Stimulated activated CD8-positive, alpha-beta memory T cell treated with anti-CD3 and anti-CD28 coated beads, Interleukin-15, amount 100 ng/mL, for 24 hours (primary cell): ENCODE data around the gene RSBN1L.
A peak's percentile ranks its signal among the peaks of the same experiment; 100 is the strongest.
"Not testable (repeated sequence)": the region's sequence is repeated elsewhere in the genome, so short reads cannot be mapped to it uniquely, and the experiment has no call there.

Experiments
- DNase-seq: peaks from one replicate; pipeline ENCODE4 v3.0.0-alpha.2; 2020; ENCODE audit warnings: low read depth

Gene RSBN1L

DNA sequence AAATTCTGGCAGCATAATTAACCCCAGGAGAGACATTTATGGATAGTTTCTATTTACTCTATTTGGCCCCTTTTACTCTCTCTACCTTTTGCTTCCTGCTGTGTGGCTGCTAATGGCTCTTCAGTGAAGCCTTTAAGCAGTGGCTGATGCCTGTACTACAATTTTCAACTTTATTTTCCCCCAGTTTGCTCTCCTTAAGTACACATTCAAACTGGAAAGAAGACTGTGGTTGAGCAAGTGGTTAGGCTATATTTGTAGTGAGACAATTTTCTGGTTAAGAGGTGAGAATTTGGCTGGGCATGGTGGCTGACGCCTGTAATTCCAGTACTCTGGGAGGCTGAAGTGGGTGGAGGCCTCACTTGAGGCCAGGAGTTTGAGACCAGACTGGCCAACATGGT is 8.5 kb upstream of the RSBN1L start:
- DNase-seq = no peak

GRCh38 chr7:77690289-77690688 is 6.0 kb upstream of the RSBN1L start:
- DNase-seq = no peak

DNA sequence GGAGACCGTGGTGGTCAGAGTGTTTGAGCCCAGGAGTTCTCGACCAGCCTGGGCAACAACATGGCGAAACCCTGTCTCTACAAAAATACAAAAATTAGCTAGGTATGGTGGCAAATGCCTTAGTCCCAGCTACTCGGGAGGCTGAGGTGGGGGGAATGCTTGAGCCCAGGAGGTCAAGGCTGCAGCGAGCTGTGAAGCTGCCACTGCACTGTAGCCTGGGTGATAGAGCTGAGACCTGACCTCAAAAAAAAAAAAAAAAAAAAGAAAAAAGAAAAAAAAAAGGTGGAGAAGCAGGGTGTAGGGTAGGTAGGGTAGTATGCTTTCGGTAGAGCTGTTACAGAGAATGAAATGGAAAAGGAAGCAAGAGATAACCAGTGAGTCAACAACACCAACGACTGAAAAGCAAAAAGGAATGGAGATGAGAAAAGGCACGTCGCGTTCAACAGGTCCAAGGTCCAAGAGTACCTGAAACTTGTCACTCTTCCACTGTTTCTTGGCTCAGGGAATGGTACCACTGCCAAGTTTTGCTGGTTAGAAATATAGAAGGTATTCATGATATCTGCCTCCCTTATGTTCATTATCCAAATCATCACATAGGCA is 4.3 kb upstream of the RSBN1L start:
- DNase-seq = no peak

- DNase-seq = no peak
These were observed 2.3 kb upstream of the RSBN1L start for GRCh38 chr7:77693830-77694583.

GRCh38 chr7:77696643-77697534 is 630 bp downstream of the RSBN1L start:
- peak; percentile 40 for DNase-seq

GRCh38 chr7:77697535-77697831 is 1.2 kb downstream of the RSBN1L start:
- no peak for DNase-seq

DNA sequence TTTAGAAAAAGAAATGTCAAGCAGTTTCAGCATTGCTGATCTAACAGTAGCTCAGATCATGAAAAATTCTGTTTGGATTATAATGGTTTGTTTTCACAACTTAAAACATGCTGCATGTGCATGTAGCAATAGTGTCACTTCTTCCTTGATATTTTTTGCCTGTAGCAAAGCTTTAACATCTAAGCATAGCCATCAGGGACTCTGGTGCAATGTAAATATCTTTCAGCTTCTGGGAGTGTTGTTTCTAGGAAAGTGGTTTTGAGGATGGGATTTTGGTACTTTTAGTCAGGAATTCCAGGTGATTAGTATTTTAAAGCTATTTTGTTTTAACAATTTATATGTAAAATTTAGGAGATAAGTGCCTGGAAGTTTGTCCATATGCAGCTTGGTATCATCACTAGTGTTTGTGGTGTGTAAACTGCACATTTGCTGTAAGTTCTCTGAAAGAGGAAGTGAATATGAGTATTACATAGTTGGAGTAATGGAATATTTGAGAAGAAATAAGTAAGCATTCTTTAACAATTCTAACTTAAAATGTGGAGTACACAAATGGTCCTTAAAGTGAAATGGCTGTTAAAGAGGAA is 1.9 kb downstream of the RSBN1L start:
- no peak for DNase-seq

DNA sequence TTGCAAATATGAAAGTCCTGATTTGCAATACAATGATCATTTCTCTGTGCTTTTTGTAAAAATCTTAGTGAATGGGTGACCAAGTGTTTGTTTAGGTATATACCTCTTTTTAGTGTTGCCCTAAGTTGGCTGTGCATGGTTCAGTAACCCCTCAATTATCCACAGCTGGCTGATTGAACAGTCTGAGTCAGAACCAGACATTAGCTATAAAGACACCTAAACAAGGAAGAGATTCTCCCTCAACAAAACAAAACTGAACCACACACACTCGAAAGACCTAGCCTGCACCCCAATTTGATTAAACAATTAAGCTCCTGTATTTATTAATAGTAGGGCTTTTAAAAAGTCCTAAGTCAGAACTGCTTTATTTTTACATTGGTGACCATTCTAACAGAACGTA is 2.8 kb downstream of the RSBN1L start:
- DNase-seq = no peak

- no peak for DNase-seq
These were observed 6.3 kb downstream of the RSBN1L start for GRCh38 chr7:77702513-77702912.

- no peak for DNase-seq
These were observed 6.8 kb downstream of the RSBN1L start for GRCh38 chr7:77702968-77703472.

GRCh38 chr7:77703669-77704068 is 7.4 kb downstream of the RSBN1L start:
- not testable (repeated sequence) for DNase-seq

GRCh38 chr7:77707504-77707992 is 11.3 kb downstream of the RSBN1L start:
- DNase-seq = no peak

GRCh38 chr7:77710067-77710466 is 13.8 kb downstream of the RSBN1L start:
- no peak for DNase-seq

DNA sequence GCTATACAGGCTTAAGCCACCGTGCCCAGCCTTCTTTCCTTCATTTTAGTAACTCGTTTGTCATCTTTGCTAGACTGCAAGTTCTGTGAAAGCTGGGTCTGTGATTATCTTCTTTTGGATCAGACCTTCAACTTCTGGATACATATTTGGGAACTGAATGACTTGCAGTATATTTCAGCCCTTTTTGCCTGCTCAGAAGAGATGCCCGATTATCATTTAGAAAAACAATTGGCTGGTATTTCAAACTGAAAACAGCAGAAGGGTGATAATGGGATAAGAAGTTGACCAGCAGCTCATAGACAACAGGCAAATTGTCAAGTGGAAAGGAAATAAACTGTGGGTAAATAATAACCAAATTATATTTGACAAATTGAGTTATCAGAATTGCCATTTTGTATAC is 14.6 kb downstream of the RSBN1L start:
- DNase-seq = no peak

DNA sequence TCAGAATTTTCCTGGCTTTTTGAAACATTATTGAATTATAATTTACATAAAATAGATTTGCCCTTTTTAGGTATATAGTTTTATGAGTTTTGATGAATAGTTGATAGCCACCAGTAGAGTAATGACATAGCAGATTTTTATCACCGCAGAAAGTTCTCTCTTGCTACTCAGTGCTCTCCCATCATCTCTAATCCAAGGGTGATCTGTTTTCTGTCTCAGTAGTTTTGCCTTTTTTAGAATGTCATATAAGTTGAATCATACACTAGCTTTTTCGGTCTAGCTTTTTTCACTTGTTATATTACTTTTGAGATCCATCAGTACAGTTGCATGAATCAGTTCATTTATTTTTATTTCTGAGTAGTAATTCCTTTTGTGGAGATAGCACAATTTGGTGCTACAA is 17.9 kb downstream of the RSBN1L start:
- no peak for DNase-seq

DNA sequence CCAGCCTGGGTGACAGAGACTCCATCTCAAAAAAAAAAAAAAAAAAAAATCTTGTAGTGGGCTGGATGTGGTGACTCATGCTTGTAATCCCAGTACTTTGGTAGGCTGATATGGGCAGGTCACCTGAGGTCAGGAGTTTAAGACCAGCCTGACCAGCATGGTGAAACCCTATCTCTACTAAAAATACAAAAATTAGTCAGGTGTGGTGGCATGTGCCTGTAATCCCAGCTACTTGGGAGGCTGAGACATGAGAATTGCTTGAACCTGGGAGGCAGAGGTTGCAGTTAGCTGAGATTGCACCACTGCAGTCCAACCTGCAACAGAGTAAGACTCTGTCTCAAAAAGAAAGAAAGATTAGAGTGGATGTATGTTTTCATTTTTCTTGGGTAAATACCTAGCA is 18.7 kb downstream of the RSBN1L start:
- DNase-seq = not testable (repeated sequence)

DNA sequence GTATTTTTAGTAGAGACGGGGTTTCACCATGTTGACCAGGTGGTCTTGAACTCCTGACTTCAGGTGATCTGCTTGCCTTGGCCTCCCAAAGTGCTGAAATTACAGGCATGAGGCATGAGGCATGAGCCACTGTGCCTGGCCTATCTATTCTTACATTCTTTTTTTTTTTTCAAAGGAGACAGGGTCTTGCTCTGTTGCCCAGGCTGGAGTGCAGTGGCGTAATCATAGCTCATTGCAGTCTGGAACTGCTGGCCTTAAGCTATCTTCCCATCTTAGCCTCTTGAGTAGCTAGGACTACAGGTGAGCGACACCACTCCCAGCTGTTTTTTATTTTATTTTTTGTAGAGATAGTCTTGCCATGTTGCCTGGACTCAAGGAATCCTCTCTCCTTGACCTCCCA is 20.5 kb downstream of the RSBN1L start:
- no peak for DNase-seq

DNA sequence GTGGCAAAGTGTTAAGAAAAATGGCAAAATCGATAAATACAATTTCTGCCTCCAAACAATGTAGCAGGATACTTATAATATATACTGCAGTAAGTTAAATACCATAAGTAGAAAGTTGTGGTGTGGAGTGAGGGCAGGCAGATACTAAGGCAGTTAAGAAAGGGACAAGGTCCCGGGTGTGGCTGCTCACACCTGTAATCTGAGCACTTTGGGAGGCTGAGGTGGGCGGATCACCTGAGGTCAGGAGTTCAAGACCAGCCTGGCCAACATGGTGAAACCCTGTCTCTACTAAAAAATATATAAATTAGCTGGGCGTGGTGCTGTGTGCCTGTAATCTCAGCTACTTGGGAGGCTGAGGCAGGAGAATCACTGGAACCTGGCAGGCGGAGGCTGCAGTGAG is 21.3 kb downstream of the RSBN1L start:
- DNase-seq = not testable (repeated sequence)

GRCh38 chr7:77727527-77727926 is 31.3 kb downstream of the RSBN1L start:
- no peak for DNase-seq

DNA sequence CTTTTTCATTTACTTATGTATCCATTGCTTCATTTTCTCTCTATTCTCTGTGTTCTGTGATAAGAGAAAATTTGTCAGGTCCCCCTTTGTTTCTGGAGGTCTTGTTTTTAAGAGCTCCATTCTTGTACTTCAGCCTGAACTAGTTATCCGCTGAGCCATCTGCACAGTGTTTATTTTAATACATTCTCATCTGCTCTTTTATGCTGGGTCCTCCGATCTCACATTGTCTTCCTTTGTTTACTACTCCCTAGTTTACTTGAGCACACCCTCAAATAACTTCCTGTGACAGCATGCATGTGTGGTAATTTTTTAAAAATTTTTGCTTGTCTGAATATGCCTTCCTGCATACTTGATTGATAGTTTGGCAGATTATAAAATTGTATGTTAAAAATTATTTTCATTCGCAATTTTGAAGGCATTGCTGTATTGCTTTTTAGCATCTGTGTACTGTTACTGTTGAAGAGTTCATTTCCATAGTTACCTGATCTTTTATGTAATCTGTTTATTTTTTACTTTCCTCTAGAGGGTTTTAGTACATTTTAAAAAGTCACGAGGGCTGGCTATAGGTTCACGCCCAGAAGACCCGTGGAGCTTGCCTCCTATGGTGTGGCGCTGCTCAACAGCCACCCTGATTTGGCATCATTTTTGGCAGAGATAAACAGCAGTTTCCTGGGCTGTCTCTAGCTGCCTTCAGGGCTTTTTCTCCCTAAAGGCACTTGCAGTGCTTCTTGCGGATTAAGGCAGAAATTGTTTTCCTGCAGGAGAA is 31.9 kb downstream of the RSBN1L start:
- no peak for DNase-seq

- DNase-seq = no peak
These were observed 33.5 kb downstream of the RSBN1L start for GRCh38 chr7:77729574-77730348.
